Cardiac septum (tissue), 1 donor: Measurements from ENCODE around the gene PTPN12. TPM values are rescaled to one million over a fixed set of nuclear protein-coding genes. Genes with fewer than 3 reads are reported as not detected.
"Not testable (repeated sequence)": the region's sequence is repeated elsewhere in the genome, so short reads cannot be mapped to it uniquely, and the experiment has no call there.

Experiments used
- DNase-seq: peaks from one replicate; pipeline ENCODE4 v3.0.0-alpha.2; 2020; ENCODE audit warnings: low spot score
- intact Hi-C: fragments of 100-400 bp; cut with DNase I; formaldehyde crosslinking; loops from one replicate; pipeline ENCODE4 v1.14.0; 2022
- total RNA-seq: library from RNA; stranded (reverse); fragmentation: NEBNext Ultra II Directional; extraction: Animal tissue kit (Norgen Biotek cat#: 25700); gene quantifications from one replicate; pipeline ENCODE4 v1.2.1, GENCODE V29; 2021
- donor health status: DM: no; HTN: no; CAD: no.

PTPN12 gene
- total RNA-seq, 1 donor from 2014 or later = 41.6 TPM

- intact Hi-C loops = loop anchor here (5.0 kb wide), 2 partner anchors 119 to 161 kb away; partner anchors contain the start of genes GSAP and RSBN1L
- peak; percentile 100 for DNase-seq
Observed at GRCh38 chr7:77536413-77537135, 521 bp upstream of the PTPN12 start.

- DNase-seq = no peak
- intact Hi-C loops = loop anchor here (5.0 kb wide), 2 partner anchors 121 to 159 kb away; partner anchors contain the start of genes GSAP and RSBN1L
Observed at GRCh38 chr7:77537778-77538280, 734 bp downstream of the PTPN12 start.

- DNase-seq = peak; percentile 93
Observed at GRCh38 chr7:77538281-77539212, 1.5 kb downstream of the PTPN12 start.

GRCh38 chr7:77540402-77540822 is 3.3 kb downstream of the PTPN12 start:
- no peak for DNase-seq
- intact Hi-C loops = no loop called here

More at GRCh38 chr7:77538281-77539212, 1.5 kb downstream of the PTPN12 start:
- intact Hi-C loops = loop anchor here (5.0 kb wide), 2 partner anchors 121 to 159 kb away; partner anchors contain the start of genes GSAP and RSBN1L

- DNase-seq, intact Hi-C loops: not testable (repeated sequence)
Observed at GRCh38 chr7:77540993-77541392, 3.9 kb downstream of the PTPN12 start.

GRCh38 chr7:77542409-77542808 is 5.3 kb downstream of the PTPN12 start:
- intact Hi-C loops = no loop called here
- DNase-seq = no peak

- intact Hi-C loops = no loop called here
- DNase-seq = no peak
Observed at GRCh38 chr7:77542895-77543294, 5.8 kb downstream of the PTPN12 start.

GRCh38 chr7:77543910-77544309 is 6.8 kb downstream of the PTPN12 start:
- DNase-seq = no peak
- intact Hi-C loops = no loop called here

GRCh38 chr7:77544518-77544917 is 7.4 kb downstream of the PTPN12 start:
- no peak for DNase-seq
- intact Hi-C loops = no loop called here

- no peak for DNase-seq
- intact Hi-C loops = no loop called here
Observed at GRCh38 chr7:77548206-77548605, 11.1 kb downstream of the PTPN12 start.

- intact Hi-C loops = no loop called here
- DNase-seq = no peak
Observed at GRCh38 chr7:77549106-77549870, 12.2 kb downstream of the PTPN12 start.

- intact Hi-C loops = loop anchor here (10.0 kb wide), 1 partner anchor 64 kb away; no protein-coding TSS in a partner anchor
- DNase-seq = no peak
Observed at GRCh38 chr7:77550586-77550985, 13.5 kb downstream of the PTPN12 start.

GRCh38 chr7:77553123-77553522 is 16.0 kb downstream of the PTPN12 start:
- no peak for DNase-seq
- intact Hi-C loops = loop anchor here (10.0 kb wide), 1 partner anchor 62 kb away; no protein-coding TSS in a partner anchor

- intact Hi-C loops = loop anchor here (10.0 kb wide), 1 partner anchor 56 kb away; no protein-coding TSS in a partner anchor
- no peak for DNase-seq
Observed at GRCh38 chr7:77558284-77558967, 21.3 kb downstream of the PTPN12 start.

- no peak for DNase-seq
- intact Hi-C loops = no loop called here
Observed at GRCh38 chr7:77561352-77561751, 24.3 kb downstream of the PTPN12 start.

- intact Hi-C loops = no loop called here
- no peak for DNase-seq
Observed at GRCh38 chr7:77563275-77563674, 26.2 kb downstream of the PTPN12 start.

- no peak for DNase-seq
- intact Hi-C loops = no loop called here
Observed at GRCh38 chr7:77565917-77566316, 28.8 kb downstream of the PTPN12 start.

- DNase-seq = no peak
- intact Hi-C loops = no loop called here
Observed at GRCh38 chr7:77566421-77566820, 29.3 kb downstream of the PTPN12 start.
